ENCODE data around the gene ARSA. TPM values are rescaled to one million over a fixed set of nuclear protein-coding genes. Genes with fewer than 3 reads are reported as not detected.

The ARSA gene
- polyA plus RNA-seq, 2 of the 4 experiments (the other 2 are of a cell fraction) = 7.7 to 19.5 TPM

GRCh38 chr22:50612528-50613221 lies 15.3 kb downstream of the ARSA start:
- FAIRE-seq = no peak

DNA sequence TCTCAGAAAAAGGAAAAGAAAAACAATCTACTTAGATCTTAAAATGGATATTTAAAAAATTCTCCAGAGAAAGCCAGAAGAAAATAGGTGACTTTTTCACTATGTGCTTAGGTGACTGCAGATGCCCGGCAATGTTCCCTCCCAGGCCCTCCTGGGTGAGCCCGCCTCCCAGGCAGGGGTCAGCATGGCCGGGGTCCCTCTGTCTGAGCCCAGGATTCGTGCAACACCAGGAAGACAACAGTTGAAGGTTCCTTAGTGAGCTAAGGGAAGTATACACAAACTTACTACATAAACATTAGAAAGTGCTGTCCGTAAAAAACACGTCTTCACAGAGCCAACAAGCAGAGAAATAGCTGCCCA lies 15.8 kb downstream of the ARSA start:
- FAIRE-seq (no peak), DNase-seq (ENCODE audit: low read depth in 1 of 2, low spot score in 1 of 2) (no peak), ATAC-seq (no peak; a peak in 1 of 6 replicates)
- no peaks in the 10 kb centered on the region for H3K9me3 ChIP-seq
- CTCF ChIA-PET = interaction anchor here (1.4 to 1.9 kb wide), 2 partner anchors 8 to 16 kb away, joined by 4 to 6 read pairs; partner anchors contain the start of gene ARSA
- WGBS (ENCODE audit: missing lambda C conversion rate) = 76% methylated on average over 6 of the region's 6 CpGs
- TF ChIP-seq EHF (CRISPR knock-in tag; IDR thresholded peaks at IDR 0.05) (no peak), ZC3H11A (IDR thresholded peaks at IDR 0.05) (no peak), FOSB (CRISPR knock-in tag; IDR thresholded peaks at IDR 0.05) (no peak), ESRRA (IDR thresholded peaks at IDR 0.05; ENCODE audit: borderline replicate concordance, low read length) (no peak), ATOH8 (CRISPR knock-in tag; IDR thresholded peaks at IDR 0.05; ENCODE audit: low read depth) (no peak), JUNB (IDR thresholded peaks at IDR 0.05) (no peak), REST (IDR thresholded peaks at IDR 0.05) (no peak), MYC (IDR thresholded peaks at IDR 0.05; ENCODE audit: borderline replicate concordance, low read length) (no peak), ZFP36 (IDR thresholded peaks at IDR 0.05; ENCODE audit: borderline replicate concordance, partially characterized antibody) (no peak), ELK1 (IDR thresholded peaks at IDR 0.05; ENCODE audit: low read depth, low read length) (no peak), HEYL (CRISPR knock-in tag; IDR thresholded peaks at IDR 0.05) (no peak), NPAS2 (CRISPR knock-in tag; IDR thresholded peaks at IDR 0.05; ENCODE audit: borderline replicate concordance) (no peak), JUN (IDR thresholded peaks at IDR 0.05) (no peak), ZSCAN20 (CRISPR knock-in tag; IDR thresholded peaks at IDR 0.05) (no peak), PHF8 (IDR thresholded peaks at IDR 0.05; ENCODE audit: borderline replicate concordance, low read depth) (no peak), NFE2L2 (conservative IDR thresholded peaks at IDR 0.05; ENCODE audit: low read length) (no peak), RAD21 (conservative IDR thresholded peaks at IDR 0.05 in 1 of 2, IDR thresholded peaks at IDR 0.05 in 1 of 2) (no peak), CTCF (IDR thresholded peaks at IDR 0.05) (no peak)
- POLR2A ChIA-PET = no interaction called here
- no peaks in the 10 kb centered on the region for H3K4me1 ChIP-seq
- no peak overlapping the region for H3K4me2 ChIP-seq
- no peak overlapping the region for H3K4me3 ChIP-seq
- H3K27ac ChIP-seq = no peak overlapping the region

More at GRCh38 chr22:50612528-50613221, 15.3 kb downstream of the ARSA start:
- ChIA-PET CTCF (interaction anchor here (1.0 to 1.9 kb wide), 3 partner anchors 8 to 50 kb away, joined by 4 to 6 read pairs (median 5); partner anchors contain the start of genes ARSA and SYCE3), POLR2A (no interaction called here)
- no peak for DNase-seq (ENCODE audit: low read depth in 1 of 2, low spot score in 1 of 2)
- TF ChIP-seq BCL3 (IDR thresholded peaks at IDR 0.05) (no peak), NPAS2 (CRISPR knock-in tag; IDR thresholded peaks at IDR 0.05; ENCODE audit: borderline replicate concordance) (no peak), TP53 (CRISPR knock-in tag; IDR thresholded peaks at IDR 0.05) (no peak), GATA3 (IDR thresholded peaks at IDR 0.05; ENCODE audit: borderline replicate concordance) (no peak)
- peak; percentile 41 to 62; a peak in 4 of 6 replicates for ATAC-seq
- no peak overlapping the region for H3K4me3 ChIP-seq
- no peaks in the 10 kb centered on the region for H3K4me1 ChIP-seq
- no peak overlapping the region for H3K4me2 ChIP-seq
- no peaks in the 10 kb centered on the region for H3K9me3 ChIP-seq
- WGBS (ENCODE audit: missing lambda C conversion rate) = 71% methylated on average over 19 of the region's 31 CpGs
- H3K27ac ChIP-seq = no peak overlapping the region
